GM18951 (cell line): ENCODE measurements around the gene SCRN1.

Source experiments
- POLR2A ChIP-seq: IDR thresholded peaks from 4 replicates; pipeline ENCODE4 v1.6.1; 2011; ENCODE audit warnings: mild to moderate bottlenecking; ENCODE audit not compliant: insufficient read length, insufficient read depth; ENCODE audit errors: extremely low read depth
- in situ Hi-C: fragments of 300-500 bp; cut with MboI; formaldehyde crosslinking; loops from one replicate; pipeline ENCODE4 v1.12.0; 2022; ENCODE audit warnings: low sequenced_read_pairs, mixed read lengths, inconsistent platforms; ENCODE audit not compliant: unreplicated experiment

SCRN1 gene, protein sequence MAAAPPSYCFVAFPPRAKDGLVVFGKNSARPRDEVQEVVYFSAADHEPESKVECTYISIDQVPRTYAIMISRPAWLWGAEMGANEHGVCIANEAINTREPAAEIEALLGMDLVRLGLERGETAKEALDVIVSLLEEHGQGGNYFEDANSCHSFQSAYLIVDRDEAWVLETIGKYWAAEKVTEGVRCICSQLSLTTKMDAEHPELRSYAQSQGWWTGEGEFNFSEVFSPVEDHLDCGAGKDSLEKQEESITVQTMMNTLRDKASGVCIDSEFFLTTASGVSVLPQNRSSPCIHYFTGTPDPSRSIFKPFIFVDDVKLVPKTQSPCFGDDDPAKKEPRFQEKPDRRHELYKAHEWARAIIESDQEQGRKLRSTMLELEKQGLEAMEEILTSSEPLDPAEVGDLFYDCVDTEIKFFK

DNA sequence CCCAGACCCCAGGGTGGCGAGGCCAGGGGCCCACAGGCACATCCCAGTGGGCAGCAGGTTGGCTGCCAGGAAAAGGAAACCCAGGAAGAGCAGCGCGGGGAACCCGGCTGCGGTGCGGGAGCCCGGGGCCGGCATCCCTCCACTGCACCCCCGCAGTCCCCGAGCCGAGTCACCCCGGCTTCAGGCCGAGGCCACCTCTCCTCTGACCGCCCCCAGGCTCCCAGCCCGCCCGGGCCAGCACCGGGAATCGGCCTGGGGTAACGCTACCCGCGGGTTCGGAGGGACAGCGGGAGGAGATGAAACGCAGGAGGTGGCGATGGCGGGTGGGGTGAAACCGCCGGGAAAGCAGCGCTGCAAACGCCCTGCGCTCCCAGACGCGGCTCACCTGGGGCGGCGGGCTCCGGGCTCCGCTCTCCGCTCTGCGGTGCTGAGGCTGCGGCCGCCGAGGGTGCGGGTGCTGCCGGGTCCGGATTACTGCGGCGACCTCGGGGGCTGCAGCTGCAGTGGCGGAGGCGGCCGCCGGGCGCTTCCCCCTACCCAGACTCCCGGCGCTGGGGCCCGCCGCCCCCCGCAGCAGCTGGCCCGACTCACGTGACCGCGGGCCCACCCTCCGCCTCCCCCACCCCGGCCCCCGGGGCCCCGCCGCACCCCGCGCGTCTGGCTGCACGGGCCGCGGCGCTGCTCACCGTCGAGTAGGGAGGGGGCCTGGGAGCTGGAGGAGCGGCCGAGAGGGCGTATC, at the start of gene SCRN1:
TSS of gene SCRN1 (minus strand) at position 545 of the 739 bp plus-strand sequence. CDS start 20,734 bp downstream, outside the sequence.
- in situ Hi-C loops, result no loop called here
- TF ChIP-seq POLR2A, result peak; percentile 67

DNA sequence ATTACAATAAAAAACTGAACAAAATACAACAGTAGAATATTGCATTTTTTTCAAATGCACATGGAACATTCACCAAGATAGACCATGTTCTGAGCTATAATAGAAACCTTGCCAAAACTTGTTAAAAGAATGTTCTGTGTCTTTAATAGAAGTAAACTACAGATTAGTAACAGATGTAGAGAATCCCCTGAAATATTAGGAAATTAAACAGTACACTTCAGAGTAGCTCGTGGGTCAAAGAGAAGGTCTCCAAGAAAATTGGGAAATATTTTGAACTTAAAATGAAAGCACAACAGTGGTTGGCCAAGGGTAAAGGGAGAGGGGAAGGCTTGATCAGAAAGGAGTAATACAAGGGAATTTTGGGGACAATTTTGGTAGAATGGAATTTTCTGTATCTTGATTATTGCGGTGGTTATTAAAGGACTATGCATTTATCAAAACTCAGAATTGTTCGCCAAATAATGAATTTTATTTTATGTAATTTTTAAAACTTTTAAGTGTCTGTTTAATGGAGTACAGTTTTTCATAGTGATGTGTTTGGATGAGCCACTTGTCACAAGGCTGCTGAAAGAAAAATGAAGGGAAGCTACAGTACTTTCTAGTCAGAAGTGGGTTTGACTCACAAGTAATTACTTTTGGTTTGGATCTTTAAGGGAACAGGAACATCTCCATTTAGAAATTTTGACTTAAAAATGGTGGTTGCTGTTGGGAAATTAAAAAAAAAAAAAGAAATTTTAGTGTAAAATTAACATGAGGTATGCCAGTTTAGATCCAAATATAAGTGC, 48.8 kb upstream of the SCRN1 start:
- in situ Hi-C loops, result no loop called here
- TF ChIP-seq POLR2A, result no peak

DNA sequence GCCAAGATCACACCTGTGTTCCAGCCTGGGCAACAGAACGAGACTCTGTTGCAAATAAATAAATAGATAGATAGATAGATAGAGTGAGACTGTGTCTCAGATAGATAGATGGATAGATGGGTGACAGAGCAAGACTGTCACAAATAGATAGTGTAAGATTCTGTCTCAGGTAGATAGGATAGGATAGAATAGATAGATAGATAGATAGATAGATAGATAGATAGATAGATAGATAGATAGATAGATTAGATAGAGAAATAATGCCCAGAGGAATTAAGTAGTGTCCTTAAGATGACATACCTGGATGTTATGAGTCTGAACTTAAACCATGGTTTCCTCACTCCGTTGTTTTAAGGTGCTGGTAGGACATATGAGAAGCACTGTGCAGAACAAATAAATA, 46.6 kb upstream of the SCRN1 start:
- in situ Hi-C loops, result no loop called here
- TF ChIP-seq POLR2A, result no peak

DNA sequence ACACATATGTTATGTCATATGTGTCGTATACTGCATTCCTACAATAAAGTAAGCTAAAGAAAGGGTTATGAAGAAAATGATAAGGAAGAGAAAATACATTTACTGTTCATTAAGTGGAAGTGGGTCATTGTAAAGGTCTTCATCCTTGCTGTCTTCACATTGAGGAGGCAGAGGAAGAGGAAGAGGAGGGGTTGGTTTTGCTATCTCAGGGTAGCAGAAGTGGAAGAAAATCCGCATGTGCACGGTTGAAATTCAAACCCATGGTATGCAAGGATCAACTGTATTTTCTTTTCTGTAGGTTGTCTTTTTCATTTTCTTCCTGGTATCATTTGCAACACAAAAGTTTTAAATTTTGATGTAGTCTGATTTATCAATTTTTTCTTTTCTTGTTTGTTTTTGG, 44.9 kb upstream of the SCRN1 start:
- in situ Hi-C loops, result no loop called here
- TF ChIP-seq POLR2A, result no peak

DNA sequence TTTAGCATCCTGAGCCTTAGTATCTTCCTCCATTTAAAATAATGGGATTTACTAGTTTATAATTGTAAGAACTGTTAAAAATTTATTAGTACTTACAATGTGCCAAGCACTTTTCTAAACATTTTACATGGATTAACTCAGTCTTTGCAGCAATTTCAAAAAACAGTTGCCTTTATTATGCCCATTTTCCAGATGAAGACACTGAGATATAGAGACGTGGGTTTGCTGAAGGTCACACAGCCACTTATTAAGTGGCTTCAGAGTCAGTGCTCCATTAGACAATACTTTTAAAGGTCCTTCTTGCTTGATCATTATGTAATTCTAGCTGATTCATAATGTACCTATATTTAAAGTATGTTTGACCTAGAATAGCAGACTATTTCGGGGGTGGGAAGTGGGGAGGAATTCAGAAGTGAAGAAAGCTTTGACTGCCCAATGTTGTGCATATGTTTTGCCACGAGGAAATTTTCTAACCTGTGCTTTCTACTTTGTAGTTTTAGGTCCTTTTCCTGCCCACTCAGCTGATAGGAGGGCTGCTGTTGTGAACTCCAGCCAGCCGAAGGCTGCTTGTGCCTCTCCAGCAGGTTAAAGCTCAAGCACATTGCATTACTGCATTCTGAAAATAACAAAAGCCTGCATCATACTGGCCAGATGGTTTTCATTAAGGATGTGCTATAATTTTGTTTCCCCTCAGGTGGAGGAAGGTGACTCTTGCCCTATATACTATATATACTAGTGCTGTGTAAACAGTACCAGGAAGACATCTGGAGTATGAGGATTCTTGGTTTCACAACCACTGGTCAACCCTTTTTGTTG, 42.9 kb upstream of the SCRN1 start:
- in situ Hi-C loops, result no loop called here
- TF ChIP-seq POLR2A, result no peak

DNA sequence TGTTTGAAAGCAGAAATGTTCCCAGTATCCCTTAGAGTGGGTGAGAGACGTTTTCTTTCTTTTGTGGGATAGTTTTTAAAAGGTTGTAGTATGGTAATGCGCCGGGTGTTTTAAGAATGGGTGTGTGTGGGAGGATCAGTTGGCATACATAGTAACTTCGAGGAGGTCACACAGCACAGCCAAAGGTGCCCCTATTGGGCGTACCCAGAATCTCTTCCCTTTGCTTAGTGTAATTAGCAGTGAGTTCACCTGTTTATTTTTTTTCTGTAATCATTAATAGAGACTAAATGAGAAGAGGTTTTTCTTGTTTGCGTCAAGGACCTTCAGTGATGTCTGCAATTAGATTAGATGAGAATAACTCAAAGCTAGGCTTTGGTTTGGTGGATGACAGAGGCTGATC, 40.1 kb upstream of the SCRN1 start:
- TF ChIP-seq POLR2A, result no peak
- in situ Hi-C loops, result no loop called here

DNA sequence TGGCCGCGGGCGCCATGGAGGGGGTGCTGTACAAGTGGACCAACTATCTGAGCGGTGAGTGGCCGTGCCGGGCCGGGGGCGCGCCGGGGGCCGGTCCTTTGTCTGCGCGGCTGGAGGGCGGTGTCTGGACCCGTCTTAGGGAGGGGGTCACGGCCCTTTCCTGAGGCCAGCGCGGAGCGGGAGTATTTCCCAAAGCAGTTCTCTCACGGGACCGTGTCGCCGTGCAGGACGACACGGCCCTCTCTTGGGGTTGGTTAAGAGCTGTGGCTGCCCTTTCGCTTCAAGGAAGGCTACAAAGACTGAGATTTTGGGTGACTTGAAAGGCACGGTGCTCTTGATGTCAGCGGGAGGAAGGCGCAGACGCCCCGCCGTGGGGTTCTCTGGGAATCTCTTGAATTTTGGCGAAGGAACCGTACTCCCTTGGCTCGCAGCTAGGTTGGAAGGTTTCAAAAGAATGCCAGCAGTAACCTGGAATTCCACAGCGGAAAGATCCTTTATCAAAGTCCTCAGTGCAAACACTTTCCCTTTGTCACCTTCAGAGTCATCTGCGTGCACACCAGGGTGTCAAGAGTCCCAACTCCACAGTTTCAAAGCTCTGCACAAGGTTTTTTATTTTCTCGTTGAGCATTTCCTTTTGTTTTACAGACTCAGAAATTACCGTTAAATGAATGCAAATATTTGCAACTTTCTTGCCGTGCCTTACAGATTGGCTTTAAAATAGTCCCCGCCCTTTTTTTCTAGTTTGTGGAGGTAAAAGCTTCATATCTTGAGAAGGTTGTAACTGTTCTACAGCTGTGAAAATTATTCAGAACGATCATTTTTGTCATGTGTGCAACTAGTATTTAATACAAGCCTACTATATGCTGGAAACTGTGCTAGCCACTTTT, 39.4 kb upstream of the SCRN1 start:
- TF ChIP-seq POLR2A, result no peak
- in situ Hi-C loops, result no loop called here

DNA sequence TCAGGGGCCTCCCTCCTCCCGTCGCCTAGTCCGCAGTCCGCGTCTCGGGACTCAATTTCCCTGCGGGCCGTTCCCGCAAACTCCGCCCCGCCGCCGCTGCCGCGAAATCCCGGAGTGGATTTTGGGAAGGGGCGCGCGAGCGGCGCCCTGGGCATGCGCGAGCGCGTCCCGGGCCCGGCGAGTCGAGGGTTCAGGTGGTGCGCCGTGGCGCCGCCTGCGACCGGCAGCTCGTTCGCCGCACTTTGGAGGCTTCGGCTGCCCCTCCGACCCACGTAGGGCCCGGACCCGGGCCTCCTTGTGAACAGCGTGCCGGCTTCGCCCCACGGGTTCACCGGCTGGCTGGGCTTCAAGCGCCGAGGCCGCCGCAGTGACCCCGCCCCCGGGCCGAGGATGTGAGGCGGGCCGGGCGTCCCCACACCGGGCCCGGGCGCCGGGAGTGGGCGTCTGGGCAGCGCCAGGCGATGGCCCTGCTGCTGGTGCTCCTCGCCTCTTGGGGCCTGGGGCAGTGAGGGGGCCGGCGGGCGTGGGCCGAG, 38.7 kb upstream of the SCRN1 start, which contains the start of gene PLEKHA8:
TSS of gene PLEKHA8 (plus strand) at position 197 of the 533 bp plus-strand sequence. CDS start 351 bp downstream, outside the sequence.
- in situ Hi-C loops, result no loop called here
- TF ChIP-seq POLR2A, result peak; percentile 69

DNA sequence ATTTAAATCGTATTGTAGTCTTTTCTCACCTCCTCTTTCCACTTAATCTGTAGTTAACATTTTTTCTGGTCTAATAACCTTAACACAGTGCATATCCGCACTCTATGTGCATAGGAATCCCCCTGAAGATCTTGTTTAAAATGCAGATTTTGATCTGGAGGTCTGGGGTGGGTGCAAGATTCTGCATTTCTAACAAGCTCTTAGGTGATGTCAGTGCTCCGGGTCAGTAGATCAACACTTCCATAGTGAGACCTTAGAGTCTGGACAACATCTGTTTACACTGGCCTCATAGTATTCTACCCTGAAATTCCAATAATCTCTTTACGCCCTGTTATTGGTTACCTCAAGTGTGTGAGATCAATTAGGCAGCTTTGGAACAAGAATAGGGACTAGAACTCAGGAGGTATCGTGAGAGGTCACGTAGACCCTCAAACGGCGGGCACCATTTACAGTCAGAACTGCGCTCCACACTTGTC, 38.2 kb upstream of the SCRN1 start:
- in situ Hi-C loops, result no loop called here
- no peak for TF ChIP-seq POLR2A

DNA sequence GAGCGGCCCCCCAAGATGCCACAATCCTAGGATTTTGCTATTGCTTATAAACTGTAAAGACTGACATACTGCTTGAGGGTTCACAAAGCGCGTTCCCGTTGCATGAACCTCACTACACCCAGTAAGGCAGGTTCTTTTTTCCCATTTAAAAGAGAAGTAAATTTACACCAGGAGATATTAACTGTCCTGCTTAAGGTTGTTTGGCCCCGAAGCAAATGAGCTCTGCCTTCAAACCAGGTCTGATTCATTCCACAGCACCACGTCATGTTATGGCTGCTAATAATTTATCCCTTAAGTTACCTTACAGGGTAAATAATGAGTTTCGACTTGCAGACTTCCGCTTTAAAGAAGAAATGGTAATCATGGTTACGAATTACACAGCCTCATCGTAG, 37.5 kb upstream of the SCRN1 start:
- TF ChIP-seq POLR2A, result no peak
- in situ Hi-C loops, result no loop called here
